Stomach (tissue), 4 donors: ENCODE results near the gene SNX22.

Source experiments
- EP300 ChIP-seq: sonication (generic); formaldehyde crosslinking; IDR thresholded peaks from one replicate; pipeline ENCODE4 v1.6.1; 2017; ENCODE audit warnings: antibody characterized with exemption
- POLR2A ChIP-seq, 4 donors: fragments of 450-650 bp; IDR thresholded peaks; one replicate each; pipeline ENCODE4 v1.6.1; 2016; ENCODE audit warnings: antibody characterized with exemption in 4 of 4, control low read depth in 2 of 4, mild to moderate bottlenecking in 1 of 4, moderate library complexity in 1 of 4
- POLR2AphosphoS5 ChIP-seq, 3 donors: sonication (generic); formaldehyde crosslinking; IDR thresholded peaks; one replicate each; pipeline ENCODE4 v1.6.1; 2016; ENCODE audit warnings: antibody characterized with exemption in 3 of 3
- TF ChIP-seq, protein P1 (sequence below), 7 experiments: fragments of 450-650 bp in 4 of 7; fragments of 200-600 bp in 3 of 7; sonication (generic) in 3 of 7; IDR thresholded peaks; one replicate each; pipeline ENCODE4 v1.5.1; 2016 to 2019; ENCODE audit warnings: antibody characterized with exemption in 7 of 7, control low read depth in 2 of 7, mild to moderate bottlenecking in 1 of 7

DNA sequence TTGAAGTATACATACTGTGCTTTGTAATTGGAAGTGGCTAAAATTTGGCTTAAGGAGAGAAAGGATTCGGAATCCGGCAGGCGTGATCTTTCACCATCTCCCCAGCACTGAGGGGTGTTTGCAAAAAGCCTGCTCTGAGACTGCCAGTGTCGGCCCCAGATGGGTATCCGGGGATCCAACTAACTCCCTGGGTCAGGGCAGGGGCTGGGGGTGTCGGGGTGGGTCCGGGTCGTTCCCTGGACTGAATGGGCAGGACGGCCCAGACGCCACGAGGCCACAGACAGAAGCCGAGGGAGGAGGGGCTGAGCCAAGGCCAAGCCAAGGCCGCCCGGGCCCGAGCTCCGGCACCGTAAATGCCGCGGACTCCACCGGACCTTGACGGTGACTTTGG is 10.9 kb downstream of the SNX22 start:
- TF ChIP-seq, protein P1, sequence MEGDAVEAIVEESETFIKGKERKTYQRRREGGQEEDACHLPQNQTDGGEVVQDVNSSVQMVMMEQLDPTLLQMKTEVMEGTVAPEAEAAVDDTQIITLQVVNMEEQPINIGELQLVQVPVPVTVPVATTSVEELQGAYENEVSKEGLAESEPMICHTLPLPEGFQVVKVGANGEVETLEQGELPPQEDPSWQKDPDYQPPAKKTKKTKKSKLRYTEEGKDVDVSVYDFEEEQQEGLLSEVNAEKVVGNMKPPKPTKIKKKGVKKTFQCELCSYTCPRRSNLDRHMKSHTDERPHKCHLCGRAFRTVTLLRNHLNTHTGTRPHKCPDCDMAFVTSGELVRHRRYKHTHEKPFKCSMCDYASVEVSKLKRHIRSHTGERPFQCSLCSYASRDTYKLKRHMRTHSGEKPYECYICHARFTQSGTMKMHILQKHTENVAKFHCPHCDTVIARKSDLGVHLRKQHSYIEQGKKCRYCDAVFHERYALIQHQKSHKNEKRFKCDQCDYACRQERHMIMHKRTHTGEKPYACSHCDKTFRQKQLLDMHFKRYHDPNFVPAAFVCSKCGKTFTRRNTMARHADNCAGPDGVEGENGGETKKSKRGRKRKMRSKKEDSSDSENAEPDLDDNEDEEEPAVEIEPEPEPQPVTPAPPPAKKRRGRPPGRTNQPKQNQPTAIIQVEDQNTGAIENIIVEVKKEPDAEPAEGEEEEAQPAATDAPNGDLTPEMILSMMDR (IDR thresholded peaks at IDR 0.05) = no peak
- TF ChIP-seq EP300 = no peak
- TF ChIP-seq POLR2AphosphoS5 (IDR thresholded peaks at IDR 0.05) = no peak
- no peak for TF ChIP-seq POLR2A (IDR thresholded peaks at IDR 0.05)
